ENCODE results near the gene ASAP3.

GRCh38 chr1:23407016-23407630, 76.9 kb downstream of the ASAP3 start:
- TF ChIP-seq ATF1 (CRISPR knock-in tag; IDR thresholded peaks at IDR 0.05) (no peak), ZNF138 (CRISPR knock-in tag; conservative IDR thresholded peaks at IDR 0.05) (no peak), ATF6 (CRISPR knock-in tag; IDR thresholded peaks at IDR 0.05) (no peak), SP1 (CRISPR knock-in tag; conservative IDR thresholded peaks at IDR 0.05) (no peak), ZBTB21 (CRISPR knock-in tag; IDR thresholded peaks at IDR 0.05; ENCODE audit: borderline replicate concordance) (no peak), CBFB (CRISPR knock-in tag; IDR thresholded peaks at IDR 0.05; ENCODE audit: low read depth) (no peak)
- TF ChIP-seq, protein P1, sequence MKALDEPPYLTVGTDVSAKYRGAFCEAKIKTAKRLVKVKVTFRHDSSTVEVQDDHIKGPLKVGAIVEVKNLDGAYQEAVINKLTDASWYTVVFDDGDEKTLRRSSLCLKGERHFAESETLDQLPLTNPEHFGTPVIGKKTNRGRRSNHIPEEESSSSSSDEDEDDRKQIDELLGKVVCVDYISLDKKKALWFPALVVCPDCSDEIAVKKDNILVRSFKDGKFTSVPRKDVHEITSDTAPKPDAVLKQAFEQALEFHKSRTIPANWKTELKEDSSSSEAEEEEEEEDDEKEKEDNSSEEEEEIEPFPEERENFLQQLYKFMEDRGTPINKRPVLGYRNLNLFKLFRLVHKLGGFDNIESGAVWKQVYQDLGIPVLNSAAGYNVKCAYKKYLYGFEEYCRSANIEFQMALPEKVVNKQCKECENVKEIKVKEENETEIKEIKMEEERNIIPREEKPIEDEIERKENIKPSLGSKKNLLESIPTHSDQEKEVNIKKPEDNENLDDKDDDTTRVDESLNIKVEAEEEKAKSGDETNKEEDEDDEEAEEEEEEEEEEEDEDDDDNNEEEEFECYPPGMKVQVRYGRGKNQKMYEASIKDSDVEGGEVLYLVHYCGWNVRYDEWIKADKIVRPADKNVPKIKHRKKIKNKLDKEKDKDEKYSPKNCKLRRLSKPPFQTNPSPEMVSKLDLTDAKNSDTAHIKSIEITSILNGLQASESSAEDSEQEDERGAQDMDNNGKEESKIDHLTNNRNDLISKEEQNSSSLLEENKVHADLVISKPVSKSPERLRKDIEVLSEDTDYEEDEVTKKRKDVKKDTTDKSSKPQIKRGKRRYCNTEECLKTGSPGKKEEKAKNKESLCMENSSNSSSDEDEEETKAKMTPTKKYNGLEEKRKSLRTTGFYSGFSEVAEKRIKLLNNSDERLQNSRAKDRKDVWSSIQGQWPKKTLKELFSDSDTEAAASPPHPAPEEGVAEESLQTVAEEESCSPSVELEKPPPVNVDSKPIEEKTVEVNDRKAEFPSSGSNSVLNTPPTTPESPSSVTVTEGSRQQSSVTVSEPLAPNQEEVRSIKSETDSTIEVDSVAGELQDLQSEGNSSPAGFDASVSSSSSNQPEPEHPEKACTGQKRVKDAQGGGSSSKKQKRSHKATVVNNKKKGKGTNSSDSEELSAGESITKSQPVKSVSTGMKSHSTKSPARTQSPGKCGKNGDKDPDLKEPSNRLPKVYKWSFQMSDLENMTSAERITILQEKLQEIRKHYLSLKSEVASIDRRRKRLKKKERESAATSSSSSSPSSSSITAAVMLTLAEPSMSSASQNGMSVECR (CRISPR knock-in tag; IDR thresholded peaks at IDR 0.05; ENCODE audit: borderline replicate concordance) = no peak
- TF ChIP-seq, protein P2, sequence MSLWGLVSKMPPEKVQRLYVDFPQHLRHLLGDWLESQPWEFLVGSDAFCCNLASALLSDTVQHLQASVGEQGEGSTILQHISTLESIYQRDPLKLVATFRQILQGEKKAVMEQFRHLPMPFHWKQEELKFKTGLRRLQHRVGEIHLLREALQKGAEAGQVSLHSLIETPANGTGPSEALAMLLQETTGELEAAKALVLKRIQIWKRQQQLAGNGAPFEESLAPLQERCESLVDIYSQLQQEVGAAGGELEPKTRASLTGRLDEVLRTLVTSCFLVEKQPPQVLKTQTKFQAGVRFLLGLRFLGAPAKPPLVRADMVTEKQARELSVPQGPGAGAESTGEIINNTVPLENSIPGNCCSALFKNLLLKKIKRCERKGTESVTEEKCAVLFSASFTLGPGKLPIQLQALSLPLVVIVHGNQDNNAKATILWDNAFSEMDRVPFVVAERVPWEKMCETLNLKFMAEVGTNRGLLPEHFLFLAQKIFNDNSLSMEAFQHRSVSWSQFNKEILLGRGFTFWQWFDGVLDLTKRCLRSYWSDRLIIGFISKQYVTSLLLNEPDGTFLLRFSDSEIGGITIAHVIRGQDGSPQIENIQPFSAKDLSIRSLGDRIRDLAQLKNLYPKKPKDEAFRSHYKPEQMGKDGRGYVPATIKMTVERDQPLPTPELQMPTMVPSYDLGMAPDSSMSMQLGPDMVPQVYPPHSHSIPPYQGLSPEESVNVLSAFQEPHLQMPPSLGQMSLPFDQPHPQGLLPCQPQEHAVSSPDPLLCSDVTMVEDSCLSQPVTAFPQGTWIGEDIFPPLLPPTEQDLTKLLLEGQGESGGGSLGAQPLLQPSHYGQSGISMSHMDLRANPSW (CRISPR knock-in tag; conservative IDR thresholded peaks at IDR 0.05; ENCODE audit: low read depth) = no peak
- TF ChIP-seq, protein P3, sequence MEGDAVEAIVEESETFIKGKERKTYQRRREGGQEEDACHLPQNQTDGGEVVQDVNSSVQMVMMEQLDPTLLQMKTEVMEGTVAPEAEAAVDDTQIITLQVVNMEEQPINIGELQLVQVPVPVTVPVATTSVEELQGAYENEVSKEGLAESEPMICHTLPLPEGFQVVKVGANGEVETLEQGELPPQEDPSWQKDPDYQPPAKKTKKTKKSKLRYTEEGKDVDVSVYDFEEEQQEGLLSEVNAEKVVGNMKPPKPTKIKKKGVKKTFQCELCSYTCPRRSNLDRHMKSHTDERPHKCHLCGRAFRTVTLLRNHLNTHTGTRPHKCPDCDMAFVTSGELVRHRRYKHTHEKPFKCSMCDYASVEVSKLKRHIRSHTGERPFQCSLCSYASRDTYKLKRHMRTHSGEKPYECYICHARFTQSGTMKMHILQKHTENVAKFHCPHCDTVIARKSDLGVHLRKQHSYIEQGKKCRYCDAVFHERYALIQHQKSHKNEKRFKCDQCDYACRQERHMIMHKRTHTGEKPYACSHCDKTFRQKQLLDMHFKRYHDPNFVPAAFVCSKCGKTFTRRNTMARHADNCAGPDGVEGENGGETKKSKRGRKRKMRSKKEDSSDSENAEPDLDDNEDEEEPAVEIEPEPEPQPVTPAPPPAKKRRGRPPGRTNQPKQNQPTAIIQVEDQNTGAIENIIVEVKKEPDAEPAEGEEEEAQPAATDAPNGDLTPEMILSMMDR (IDR thresholded peaks at IDR 0.05) = no peak
- TF ChIP-seq, protein P4, sequence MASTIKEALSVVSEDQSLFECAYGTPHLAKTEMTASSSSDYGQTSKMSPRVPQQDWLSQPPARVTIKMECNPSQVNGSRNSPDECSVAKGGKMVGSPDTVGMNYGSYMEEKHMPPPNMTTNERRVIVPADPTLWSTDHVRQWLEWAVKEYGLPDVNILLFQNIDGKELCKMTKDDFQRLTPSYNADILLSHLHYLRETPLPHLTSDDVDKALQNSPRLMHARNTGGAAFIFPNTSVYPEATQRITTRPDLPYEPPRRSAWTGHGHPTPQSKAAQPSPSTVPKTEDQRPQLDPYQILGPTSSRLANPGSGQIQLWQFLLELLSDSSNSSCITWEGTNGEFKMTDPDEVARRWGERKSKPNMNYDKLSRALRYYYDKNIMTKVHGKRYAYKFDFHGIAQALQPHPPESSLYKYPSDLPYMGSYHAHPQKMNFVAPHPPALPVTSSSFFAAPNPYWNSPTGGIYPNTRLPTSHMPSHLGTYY (CRISPR knock-in tag; IDR thresholded peaks at IDR 0.05) = no peak
- TF ChIP-seq, protein P5, sequence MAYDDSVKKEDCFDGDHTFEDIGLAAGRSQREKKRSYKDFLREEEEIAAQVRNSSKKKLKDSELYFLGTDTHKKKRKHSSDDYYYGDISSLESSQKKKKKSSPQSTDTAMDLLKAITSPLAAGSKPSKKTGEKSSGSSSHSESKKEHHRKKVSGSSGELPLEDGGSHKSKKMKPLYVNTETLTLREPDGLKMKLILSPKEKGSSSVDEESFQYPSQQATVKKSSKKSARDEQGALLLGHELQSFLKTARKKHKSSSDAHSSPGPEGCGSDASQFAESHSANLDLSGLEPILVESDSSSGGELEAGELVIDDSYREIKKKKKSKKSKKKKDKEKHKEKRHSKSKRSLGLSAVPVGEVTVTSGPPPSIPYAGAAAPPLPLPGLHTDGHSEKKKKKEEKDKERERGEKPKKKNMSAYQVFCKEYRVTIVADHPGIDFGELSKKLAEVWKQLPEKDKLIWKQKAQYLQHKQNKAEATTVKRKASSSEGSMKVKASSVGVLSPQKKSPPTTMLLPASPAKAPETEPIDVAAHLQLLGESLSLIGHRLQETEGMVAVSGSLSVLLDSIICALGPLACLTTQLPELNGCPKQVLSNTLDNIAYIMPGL (CRISPR knock-in tag; IDR thresholded peaks at IDR 0.05) = no peak

Data from WTC11 (cell line).